HTERT RPE-1 (cell line): ENCODE measurements around the gene PCDHGC5.

Source experiments
- in situ Hi-C: fragments of 300-500 bp; cut with MboI; formaldehyde crosslinking; loops from 4 replicates; pipeline ENCODE4 v1.14.3; 2020; ENCODE audit warnings: low sequenced_read_pairs

PCDHGC5 gene

GRCh38 chr5:141528291-141528984 is 39.6 kb downstream of the PCDHGC5 start:
- in situ Hi-C loops, result no loop called here

GRCh38 chr5:141529002-141529401 is 40.1 kb downstream of the PCDHGC5 start:
- in situ Hi-C loops, result no loop called here

GRCh38 chr5:141529873-141530272 is 41.0 kb downstream of the PCDHGC5 start:
- in situ Hi-C loops, result no loop called here

GRCh38 chr5:141532726-141533125 is 43.8 kb downstream of the PCDHGC5 start:
- in situ Hi-C loops, result no loop called here

- in situ Hi-C loops, result no loop called here
These were observed 45.0 kb downstream of the PCDHGC5 start for GRCh38 chr5:141533897-141534296.

GRCh38 chr5:141534492-141535213 is 45.8 kb downstream of the PCDHGC5 start:
- in situ Hi-C loops, result no loop called here
